ENCODE measurements around the gene KCNK5. TPM values are rescaled to one million over a fixed set of nuclear protein-coding genes. Genes with fewer than 3 reads are reported as not detected.

KCNK5 gene
- total RNA-seq, 2 experiments from 2014 or later: 0.30 to 0.47 TPM

- H3K36me3 Mint-ChIP-seq (ENCODE audit: low read depth): no peaks in the 10 kb centered on the region
- Histone ChIP-seq H3K36me3 (ENCODE audit: insufficient read depth, low read length) (no peaks in the 10 kb centered on the region), H3K4me1 (ENCODE audit: insufficient read depth, low read length) (no peaks in the 10 kb centered on the region), H3K9me3 (ENCODE audit: control insufficient read depth in 1 of 2, insufficient read depth in 1 of 2, low read length in 2 of 2) (peaks cover 0 to 7% of the 10 kb centered on the region in 2 experiments), H3K27ac (ENCODE audit: low read depth in 1 of 2, low read length in 2 of 2) (no peak overlapping the region), H3K27me3 (ENCODE audit: control insufficient read depth in 1 of 2, insufficient read depth in 2 of 2, low read length in 2 of 2) (peaks cover 0 to 2% of the 10 kb centered on the region in 2 experiments), H3K4me3 (ENCODE audit: low read length) (no peak overlapping the region)
- no peaks in the 10 kb centered on the region for H3K9me3 Mint-ChIP-seq
- intact Hi-C loops (cut with DNase I, micrococcal nuclease): no loop called here
- H3K4me1 Mint-ChIP-seq (ENCODE audit: low read depth): peaks cover 10% of the 10 kb centered on the region
- ATAC-seq (ENCODE audit: poor library complexity): no peak
- ChIA-PET CTCF (no interaction called here), POLR2A (no interaction called here)
- H3K4me3 Mint-ChIP-seq: no peak overlapping the region
- no peak for DNase-seq
- H3K27ac Mint-ChIP-seq: no peak overlapping the region
- no peak for TF ChIP-seq CTCF (IDR thresholded peaks at IDR 0.05)
- no peaks in the 10 kb centered on the region for H3K27me3 Mint-ChIP-seq
Observed at GRCh38 chr6:39156801-39157200, 72.5 kb downstream of the KCNK5 start.

- H3K27me3 Mint-ChIP-seq: no peaks in the 10 kb centered on the region
- ChIA-PET POLR2A (no interaction called here), CTCF (interaction anchor here (0.6 kb wide), 1 partner anchor 21 kb away, joined by 5 read pairs; no protein-coding TSS in a partner anchor)
- TF ChIP-seq CTCF (IDR thresholded peaks at IDR 0.05): no peak
- H3K4me1 Mint-ChIP-seq (ENCODE audit: low read depth): peaks cover 10% of the 10 kb centered on the region
- no peak overlapping the region for H3K27ac Mint-ChIP-seq
- Histone ChIP-seq H3K9me3 (ENCODE audit: control insufficient read depth in 1 of 2, insufficient read depth in 1 of 2, low read length in 2 of 2) (peaks cover 0 to 7% of the 10 kb centered on the region in 2 experiments), H3K4me1 (ENCODE audit: insufficient read depth, low read length) (no peaks in the 10 kb centered on the region), H3K27ac (ENCODE audit: low read depth in 1 of 2, low read length in 2 of 2) (no peak overlapping the region), H3K27me3 (ENCODE audit: control insufficient read depth in 1 of 2, insufficient read depth in 2 of 2, low read length in 2 of 2) (peaks cover 0 to 2% of the 10 kb centered on the region in 2 experiments), H3K36me3 (ENCODE audit: insufficient read depth, low read length) (no peaks in the 10 kb centered on the region), H3K4me3 (ENCODE audit: low read length) (no peak overlapping the region)
- no peaks in the 10 kb centered on the region for H3K36me3 Mint-ChIP-seq (ENCODE audit: low read depth)
- DNase-seq (no peak), ATAC-seq (ENCODE audit: poor library complexity) (no peak)
- intact Hi-C loops (cut with DNase I, micrococcal nuclease): no loop called here
- H3K9me3 Mint-ChIP-seq: no peaks in the 10 kb centered on the region
- no peak overlapping the region for H3K4me3 Mint-ChIP-seq
Observed at GRCh38 chr6:39154705-39155104, 74.6 kb downstream of the KCNK5 start.

GRCh38 chr6:39153766-39154397 lies 75.4 kb downstream of the KCNK5 start:
- H3K27ac Mint-ChIP-seq: no peak overlapping the region
- no peaks in the 10 kb centered on the region for H3K36me3 Mint-ChIP-seq (ENCODE audit: low read depth)
- H3K27me3 Mint-ChIP-seq: no peaks in the 10 kb centered on the region
- no peaks in the 10 kb centered on the region for H3K4me1 ChIP-seq (ENCODE audit: insufficient read depth, low read length)
- ATAC-seq (ENCODE audit: poor library complexity): peak; percentile 32
- no peak overlapping the region for H3K4me3 Mint-ChIP-seq
- no peaks in the 10 kb centered on the region for H3K9me3 Mint-ChIP-seq
- DNase-seq: no peak
- H3K27ac ChIP-seq (ENCODE audit: low read depth in 1 of 2, low read length in 2 of 2): no peak overlapping the region
- CTCF ChIA-PET: no interaction called here
- intact Hi-C loops (cut with DNase I, micrococcal nuclease): no loop called here
- H3K9me3 ChIP-seq (ENCODE audit: control insufficient read depth in 1 of 2, insufficient read depth in 1 of 2, low read length in 2 of 2): no peaks in the 10 kb centered on the region
- H3K36me3 ChIP-seq (ENCODE audit: insufficient read depth, low read length): no peaks in the 10 kb centered on the region
- POLR2A ChIA-PET: no interaction called here
- H3K27me3 ChIP-seq (ENCODE audit: control insufficient read depth in 1 of 2, insufficient read depth in 2 of 2, low read length in 2 of 2): peaks cover 0 to 2% of the 10 kb centered on the region in 2 experiments
- TF ChIP-seq CTCF (IDR thresholded peaks at IDR 0.05): no peak
- peaks cover 10% of the 10 kb centered on the region for H3K4me1 Mint-ChIP-seq (ENCODE audit: low read depth)
- H3K4me3 ChIP-seq (ENCODE audit: low read length): no peak overlapping the region

Measured in CD4-positive, alpha-beta T cell (primary cell).